HG02981 (cell line): Measurements from ENCODE around the gene PFDN1.

Source experiments
- ATAC-seq: cut with Tn5 transposase; IDR thresholded peaks from one replicate; pipeline ENCODE4 v1.9.1; 2021; ENCODE audit warnings: mild to moderate bottlenecking, moderate library complexity; ENCODE audit not compliant: unreplicated experiment

Gene PFDN1

GRCh38 chr5:140329739-140330481 lies 27.0 kb upstream of the PFDN1 start:
- no peak for ATAC-seq

- no peak for ATAC-seq
Observed at GRCh38 chr5:140328036-140328764, 25.3 kb upstream of the PFDN1 start.

GRCh38 chr5:140327589-140327988 lies 24.7 kb upstream of the PFDN1 start:
- no peak for ATAC-seq

- no peak for ATAC-seq
Observed at GRCh38 chr5:140325486-140325885, 22.6 kb upstream of the PFDN1 start.

GRCh38 chr5:140324617-140325241 lies 21.8 kb upstream of the PFDN1 start:
- no peak for ATAC-seq

GRCh38 chr5:140324041-140324600 lies 21.2 kb upstream of the PFDN1 start:
- no peak for ATAC-seq

- ATAC-seq: no peak
Observed at GRCh38 chr5:140322751-140323731, 20.1 kb upstream of the PFDN1 start.

GRCh38 chr5:140321796-140322195 lies 18.9 kb upstream of the PFDN1 start:
- ATAC-seq: no peak

- ATAC-seq: no peak
Observed at GRCh38 chr5:140319833-140320232, 16.9 kb upstream of the PFDN1 start.

GRCh38 chr5:140318792-140319191 lies 15.9 kb upstream of the PFDN1 start:
- no peak for ATAC-seq

GRCh38 chr5:140317859-140318258 lies 15.0 kb upstream of the PFDN1 start:
- no peak for ATAC-seq

- ATAC-seq: no peak
Observed at GRCh38 chr5:140312791-140313189, 9.9 kb upstream of the PFDN1 start.

GRCh38 chr5:140312067-140312790 lies 9.3 kb upstream of the PFDN1 start:
- ATAC-seq: no peak

GRCh38 chr5:140311011-140311467 lies 8.1 kb upstream of the PFDN1 start:
- no peak for ATAC-seq

GRCh38 chr5:140310434-140310833 lies 7.5 kb upstream of the PFDN1 start:
- ATAC-seq: no peak

- no peak for ATAC-seq
Observed at GRCh38 chr5:140309706-140310249, 6.9 kb upstream of the PFDN1 start.

- no peak for ATAC-seq
Observed at GRCh38 chr5:140305471-140305870, 2.6 kb upstream of the PFDN1 start.

GRCh38 chr5:140303966-140304365 lies 1.1 kb upstream of the PFDN1 start:
- ATAC-seq: no peak

GRCh38 chr5:140301136-140301535 lies 1.8 kb downstream of the PFDN1 start:
- ATAC-seq: no peak
